HG03103 (cell line): Measurements from ENCODE around the gene ABCG1.

ENCODE experiments used
- ATAC-seq: cut with Tn5 transposase; IDR thresholded peaks from one replicate; pipeline ENCODE4 v1.9.1; 2021; ENCODE audit warnings: low read depth; ENCODE audit not compliant: unreplicated experiment

Gene ABCG1

GRCh38 chr21:42316891-42317290 lies 98.0 kb downstream of the ABCG1 start:
- ATAC-seq = no peak

DNA sequence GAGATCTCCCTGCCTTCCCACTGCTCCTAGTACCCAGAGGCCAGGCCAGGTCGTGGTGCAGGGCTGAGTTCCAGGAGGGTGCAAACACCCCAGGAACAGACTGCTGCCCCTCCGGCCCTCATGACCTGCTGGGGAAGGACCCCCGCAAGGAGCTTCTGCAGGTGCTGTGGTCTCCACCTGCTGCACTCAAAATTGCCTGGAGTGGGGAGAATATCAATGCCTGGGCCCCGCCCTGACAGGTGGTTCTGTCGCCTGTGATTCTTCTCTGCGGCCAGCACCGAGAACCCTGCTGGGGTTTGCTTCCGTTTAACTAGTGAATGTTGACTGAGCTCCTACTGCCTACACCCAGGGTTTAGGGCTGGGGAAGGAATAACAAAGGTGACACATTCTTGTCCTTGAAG lies 98.4 kb downstream of the ABCG1 start:
- no peak for ATAC-seq

GRCh38 chr21:42317826-42318746 lies 99.1 kb downstream of the ABCG1 start:
- ATAC-seq = no peak

GRCh38 chr21:42319376-42319775 lies 100.4 kb downstream of the ABCG1 start:
- no peak for ATAC-seq

GRCh38 chr21:42319851-42320572 lies 101.1 kb downstream of the ABCG1 start:
- no peak for ATAC-seq

GRCh38 chr21:42320791-42321190 lies 101.9 kb downstream of the ABCG1 start:
- no peak for ATAC-seq

DNA sequence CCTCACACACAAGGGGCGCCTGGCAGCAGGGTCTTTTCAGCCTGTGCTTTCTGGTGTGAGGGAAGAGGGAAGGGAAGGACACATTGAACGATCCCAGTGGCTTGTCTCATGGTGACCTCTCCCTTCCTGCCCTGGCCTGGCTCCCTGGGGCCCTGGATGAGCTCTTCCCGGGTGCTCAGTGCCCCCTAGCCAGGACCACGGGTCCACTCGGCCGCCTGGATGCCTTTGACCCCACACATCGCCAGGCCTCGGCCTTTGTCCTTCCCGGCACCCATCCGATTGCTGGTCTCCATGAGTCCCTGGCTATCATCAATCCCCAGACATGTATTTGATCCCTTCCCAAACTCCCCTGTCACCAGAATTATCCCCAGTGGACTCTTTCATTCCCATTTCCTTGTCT lies 102.3 kb downstream of the ABCG1 start:
- ATAC-seq = no peak

DNA sequence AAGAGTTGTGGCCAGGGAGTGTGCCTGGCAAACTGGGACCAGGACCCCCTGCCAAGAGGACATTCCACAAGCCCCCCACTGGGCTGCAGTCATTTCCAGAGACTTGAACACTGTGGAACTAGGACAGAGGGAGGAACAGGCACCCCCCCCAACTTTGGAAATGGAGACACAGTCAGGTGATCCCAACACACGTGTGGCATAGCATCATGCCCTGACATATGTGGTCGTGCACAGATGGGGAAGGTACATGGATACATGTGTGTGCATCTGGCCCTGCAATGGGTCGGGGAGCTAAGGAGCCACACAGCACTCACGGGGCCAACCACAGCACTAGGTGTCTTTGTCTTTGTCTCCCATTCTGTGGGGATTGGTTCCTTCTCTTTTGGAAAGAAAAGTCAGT lies 102.9 kb downstream of the ABCG1 start:
- no peak for ATAC-seq

DNA sequence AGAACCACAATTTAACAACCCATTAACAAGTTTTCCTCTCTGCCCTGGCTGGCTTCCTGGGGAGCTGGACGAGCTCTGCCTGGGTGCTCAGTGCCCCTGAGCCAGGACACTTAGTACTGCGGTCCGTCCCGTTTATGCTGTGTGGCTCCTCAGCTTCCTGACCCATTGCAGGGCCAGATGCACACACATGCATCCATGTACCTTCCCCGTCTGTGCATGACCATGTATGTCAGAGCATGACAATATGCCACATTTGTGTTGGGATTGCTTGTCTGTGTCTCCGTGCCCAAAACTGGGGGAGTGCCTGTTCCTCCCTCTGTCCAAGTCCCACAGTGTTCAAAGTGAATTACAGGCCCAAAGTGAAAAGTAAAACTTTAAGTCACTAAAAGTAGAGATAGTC lies 106.0 kb downstream of the ABCG1 start:
- ATAC-seq = no peak

DNA sequence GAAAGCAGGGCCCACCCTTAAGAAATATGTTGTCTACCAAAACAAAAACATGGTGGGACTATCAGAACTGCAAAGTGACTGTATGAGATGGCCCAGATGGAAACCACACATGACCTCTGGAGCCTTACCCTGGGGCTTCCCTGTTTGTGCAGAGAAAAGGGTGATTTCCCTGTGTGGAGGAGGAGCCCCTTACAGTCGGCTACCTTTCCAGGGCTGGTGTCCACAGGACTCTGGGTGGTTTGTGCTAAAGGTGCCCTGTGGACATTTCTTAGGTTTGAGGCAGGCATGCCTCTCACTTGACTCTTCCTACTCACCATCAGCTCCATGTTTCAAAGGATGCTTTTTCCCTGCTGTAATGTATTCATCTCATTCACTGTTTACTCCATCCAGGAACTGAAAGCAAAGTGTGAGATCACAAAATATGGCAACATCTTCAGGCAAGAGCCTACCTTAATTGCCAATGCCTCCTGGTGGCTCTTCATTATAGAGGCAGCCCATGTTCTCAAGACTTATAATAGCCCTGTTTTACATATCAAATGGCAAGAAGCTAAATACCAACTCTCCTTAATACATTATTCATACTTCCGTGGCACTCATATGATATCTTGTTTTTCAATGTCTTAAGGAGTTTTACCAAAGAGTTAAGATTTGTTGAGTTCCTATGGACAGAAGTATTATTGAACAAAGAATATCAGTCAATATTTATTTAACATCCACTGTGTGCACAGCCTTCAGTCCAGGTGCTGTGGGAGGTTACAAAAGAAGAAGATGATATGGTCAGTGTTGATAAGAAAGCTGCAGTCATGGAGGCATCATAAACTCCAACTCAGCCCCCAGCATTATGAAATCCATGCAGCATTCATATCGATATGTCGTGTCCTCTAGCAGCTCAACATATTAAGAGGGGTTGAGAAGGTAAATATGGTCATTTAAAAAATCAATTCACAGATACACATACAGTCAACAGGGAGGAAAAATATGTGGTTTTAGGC lies 111.7 kb downstream of the ABCG1 start:
- no peak for ATAC-seq

- ATAC-seq = no peak
Observed at GRCh38 chr21:42331660-42332059, 112.7 kb downstream of the ABCG1 start.

- no peak for ATAC-seq
Observed at GRCh38 chr21:42332557-42333317, 113.8 kb downstream of the ABCG1 start.

DNA sequence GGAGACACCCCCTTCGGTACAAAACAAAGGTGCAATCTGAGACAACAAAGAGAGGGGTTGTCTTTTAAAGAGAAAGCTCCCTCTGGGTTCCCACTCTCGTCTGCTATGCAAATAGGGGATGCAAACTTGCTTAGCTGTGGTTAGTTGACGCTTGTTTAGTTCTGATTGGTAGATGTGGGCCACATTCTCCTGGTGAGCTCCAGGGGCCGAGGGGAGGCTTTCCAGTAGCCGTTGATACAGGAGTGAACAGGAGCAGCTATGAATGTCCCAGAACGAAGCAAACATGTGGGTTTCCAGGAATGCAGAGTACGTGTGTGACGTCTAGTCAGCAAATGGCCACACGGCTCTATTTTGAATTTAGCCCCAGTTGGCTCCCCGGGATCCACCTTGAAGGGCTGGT lies 117.1 kb downstream of the ABCG1 start:
- ATAC-seq = no peak

DNA sequence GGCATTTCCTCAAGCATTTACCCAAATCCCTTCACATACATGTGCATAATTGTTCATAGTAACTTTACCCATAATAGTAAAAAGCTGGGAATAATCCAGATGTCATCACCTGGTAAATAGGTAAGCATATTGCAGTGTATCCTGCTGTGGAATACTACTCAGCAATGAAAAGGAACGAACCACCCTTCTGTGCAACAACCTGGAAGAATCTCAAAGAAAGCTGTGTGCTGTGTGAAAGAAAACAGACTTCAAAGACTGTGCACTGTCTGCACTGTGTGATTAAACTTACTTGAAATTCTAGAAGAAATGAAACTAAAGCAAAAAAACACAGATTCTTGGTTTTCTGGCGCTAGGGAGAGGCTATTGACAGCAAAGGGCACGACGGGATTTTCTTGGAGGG lies 118.3 kb downstream of the ABCG1 start:
- ATAC-seq = no peak

- no peak for ATAC-seq
Observed at GRCh38 chr21:42337830-42338728, 119.1 kb downstream of the ABCG1 start.

GRCh38 chr21:42338729-42339715 lies 120.1 kb downstream of the ABCG1 start:
- no peak for ATAC-seq

- no peak for ATAC-seq
Observed at GRCh38 chr21:42340187-42341050, 121.5 kb downstream of the ABCG1 start.
